ENCODE measurements around the gene EXOC7. TPM values are rescaled to one million over a fixed set of nuclear protein-coding genes. Genes with fewer than 3 reads are reported as not detected.

Gene EXOC7
- total RNA-seq, 2 experiments from 2014 or later: 122 to 173 TPM

- H3K9me3 ChIP-seq (ENCODE audit: low read length): no peaks in the 10 kb centered on the region
- intact Hi-C loops (cut with micrococcal nuclease; ENCODE audit: unreplicated experiment): no loop called here
- CTCF ChIA-PET (ENCODE audit: unreplicated experiment): interaction anchor here (0.6 kb wide), 1 partner anchor 430 kb away, joined by 3 read pairs; no protein-coding TSS in a partner anchor
- no peaks in the 10 kb centered on the region for H3K36me3 ChIP-seq (ENCODE audit: insufficient read depth, low read length)
- H4K20me1 ChIP-seq (ENCODE audit: insufficient read depth, low read length): no peaks in the 10 kb centered on the region
- POLR2A ChIA-PET: interaction anchor here (0.6 to 0.9 kb wide), 3 partner anchors 12 to 94 kb away, joined by 3 read pairs; no protein-coding TSS in a partner anchor
- H3K4me2 ChIP-seq (ENCODE audit: low read length): peak overlapping the region; percentile 75
- H3K4me1 ChIP-seq (ENCODE audit: insufficient read depth, low read length, poor library complexity, severe bottlenecking): peaks cover 52% of the 10 kb centered on the region
- H3K4me3 ChIP-seq (ENCODE audit: low read depth, low read length, poor library complexity, severe bottlenecking): peak overlapping the region; percentile 59
- no peaks in the 10 kb centered on the region for H3K79me2 ChIP-seq (ENCODE audit: insufficient read depth, low read depth, low read length)
- DNase-seq (ENCODE audit: low spot score): no peak
- BruUV-seq (replicated peaks): no TSS peak
- H3K9me2 ChIP-seq (ENCODE audit: insufficient read depth, low read length): no peaks in the 10 kb centered on the region
- no peak overlapping the region for H2AFZ ChIP-seq (ENCODE audit: low read length)
- H3K27ac ChIP-seq (ENCODE audit: low read depth, low read length, poor library complexity, severe bottlenecking): no peak overlapping the region
- TF ChIP-seq EZH2phosphoT487 (IDR thresholded peaks at IDR 0.05; ENCODE audit: borderline replicate concordance, low read depth, low read length): no peak
- no peak for TF ChIP-seq CTCF (conservative IDR thresholded peaks at IDR 0.05; ENCODE audit: low read length)
Observed at GRCh38 chr17:76140661-76141211, 37.1 kb upstream of the EXOC7 start.

- H3K27ac ChIP-seq (ENCODE audit: low read depth, low read length, poor library complexity, severe bottlenecking): no peak overlapping the region
- H2AFZ ChIP-seq (ENCODE audit: low read length): no peak overlapping the region
- no peaks in the 10 kb centered on the region for H3K9me2 ChIP-seq (ENCODE audit: insufficient read depth, low read length)
- intact Hi-C loops (cut with micrococcal nuclease; ENCODE audit: unreplicated experiment): no loop called here
- H3K79me2 ChIP-seq (ENCODE audit: insufficient read depth, low read depth, low read length): no peaks in the 10 kb centered on the region
- TF ChIP-seq EZH2phosphoT487 (IDR thresholded peaks at IDR 0.05; ENCODE audit: borderline replicate concordance, low read depth, low read length): no peak
- TF ChIP-seq CTCF (conservative IDR thresholded peaks at IDR 0.05; ENCODE audit: low read length): no peak
- no peaks in the 10 kb centered on the region for H4K20me1 ChIP-seq (ENCODE audit: insufficient read depth, low read length)
- no TSS peak for BruUV-seq (replicated peaks)
- H3K36me3 ChIP-seq (ENCODE audit: insufficient read depth, low read length): no peaks in the 10 kb centered on the region
- DNase-seq (ENCODE audit: low spot score): no peak
- peaks cover 52% of the 10 kb centered on the region for H3K4me1 ChIP-seq (ENCODE audit: insufficient read depth, low read length, poor library complexity, severe bottlenecking)
- no peak overlapping the region for H3K4me2 ChIP-seq (ENCODE audit: low read length)
- POLR2A ChIA-PET: no interaction called here
- CTCF ChIA-PET (ENCODE audit: unreplicated experiment): interaction anchor here (0.6 kb wide), 1 partner anchor 430 kb away, joined by 3 read pairs; no protein-coding TSS in a partner anchor
- H3K4me3 ChIP-seq (ENCODE audit: low read depth, low read length, poor library complexity, severe bottlenecking): no peak overlapping the region
- H3K9me3 ChIP-seq (ENCODE audit: low read length): no peaks in the 10 kb centered on the region
Observed at GRCh38 chr17:76139801-76140660, 36.4 kb upstream of the EXOC7 start.

Data from OCI-LY7 (cell line).